CD4-positive, alpha-beta memory T cell (primary cell): ENCODE results near the gene ST3GAL3. TPM values are rescaled to one million over a fixed set of nuclear protein-coding genes. Genes with fewer than 3 reads are reported as not detected.

Experiments used
- CTCF ChIA-PET: fragments of 350-600 bp; sonication (Branson Sonifier 250); formaldehyde crosslinking; loops from one replicate; lab custom pipeline; 2021; ENCODE audit warnings: inconsistent platforms; ENCODE audit not compliant: partially characterized antibody; lab: Charles Lee
- POLR2A ChIA-PET: fragments of 350-600 bp; sonication (Branson Sonifier 250); formaldehyde crosslinking; loops from one replicate; lab custom pipeline; 2021; ENCODE audit not compliant: partially characterized antibody; lab: Charles Lee
- DNase-seq, 5 donors: peaks; one replicate each; pipeline versions ENCODE4 v3.0.0 to v3.0.0-alpha.2; 2020 to 2022; ENCODE audit warnings: mixed read lengths in 1 of 5
- H3K27ac ChIP-seq: one replicate; pipeline ENCODE4 v1.7.0; 2013; ENCODE audit warnings: low read depth, low read length
- H3K27me3 ChIP-seq: 2 replicates; pipeline ENCODE4 v1.7.0; 2013; ENCODE audit warnings: mild to moderate bottlenecking, low read length, moderate library complexity; ENCODE audit not compliant: insufficient read depth
- H3K36me3 ChIP-seq: 2 replicates; pipeline ENCODE4 v1.7.0; 2013; ENCODE audit warnings: mild to moderate bottlenecking, low read length, moderate library complexity; ENCODE audit not compliant: insufficient read depth
- H3K4me1 ChIP-seq: 2 replicates; pipeline ENCODE4 v1.7.0; 2013; ENCODE audit warnings: mild to moderate bottlenecking, low read length, moderate library complexity; ENCODE audit not compliant: insufficient read depth
- H3K4me3 ChIP-seq, 2 donors: one replicate each; pipeline ENCODE4 v1.7.0; 2013; ENCODE audit warnings: low read length in 2 of 2, mild to moderate bottlenecking in 1 of 2
- H3K9me3 ChIP-seq, 2 donors: one replicate each; pipeline ENCODE4 v1.7.0; 2013; ENCODE audit warnings: low read length in 2 of 2, control low read depth in 1 of 2; ENCODE audit not compliant: control insufficient read depth in 1 of 2
- H3K27ac Mint-ChIP-seq, 7 donors: one replicate each; pipeline ENCODE4 v1.8.0; 2020 to 2021; ENCODE audit warnings: mixed read lengths in 7 of 7, mild to moderate bottlenecking in 6 of 7, inconsistent platforms in 3 of 7, moderate library complexity in 3 of 7
- H3K27me3 Mint-ChIP-seq, 2 donors: one replicate each; pipeline ENCODE4 v1.8.0; 2020 to 2021; ENCODE audit warnings: mixed read lengths in 2 of 2
- H3K36me3 Mint-ChIP-seq, 2 donors: one replicate each; pipeline ENCODE4 v1.8.0; 2020 to 2021; ENCODE audit warnings: mixed read lengths in 2 of 2, inconsistent platforms in 1 of 2, mild to moderate bottlenecking in 1 of 2
- H3K4me1 Mint-ChIP-seq, 4 donors: one replicate each; pipeline ENCODE4 v1.8.0; 2020 to 2021; ENCODE audit warnings: mixed read lengths in 4 of 4, mild to moderate bottlenecking in 1 of 4
- H3K4me3 Mint-ChIP-seq, 8 donors: one replicate each; pipeline ENCODE4 v1.8.0; 2020 to 2021; ENCODE audit warnings: mixed read lengths in 8 of 8, mild to moderate bottlenecking in 7 of 8, moderate library complexity in 6 of 8, inconsistent platforms in 3 of 8
- H3K9me3 Mint-ChIP-seq, 8 donors: one replicate each; pipeline ENCODE4 v1.8.0; 2020 to 2021; ENCODE audit warnings: mixed read lengths in 8 of 8, mild to moderate bottlenecking in 5 of 8, inconsistent platforms in 3 of 8, moderate library complexity in 1 of 8
- intact Hi-C: fragments of 100-400 bp; cut with micrococcal nuclease; formaldehyde crosslinking; loops from one replicate; pipeline ENCODE4 v1.15.1; 2023
- polyA plus RNA-seq, 2 donors: library from polyadenylated mRNA; unstranded; fragments of 300-500 nt; fragmentation: Illumina TruSeq; gene quantifications; one replicate each; pipeline ENCODE4 v1.2.3, GENCODE V29; 2021
- total RNA-seq, 2 experiments: library from RNA; stranded (reverse); gene quantifications; one replicate each; pipeline ENCODE4 v1.2.3, GENCODE V29; 2021

The ST3GAL3 gene
- total and polyA plus RNA-seq, 4 experiments from 2014 or later = 6.1 to 29.6 (median 16.3) TPM

DNA sequence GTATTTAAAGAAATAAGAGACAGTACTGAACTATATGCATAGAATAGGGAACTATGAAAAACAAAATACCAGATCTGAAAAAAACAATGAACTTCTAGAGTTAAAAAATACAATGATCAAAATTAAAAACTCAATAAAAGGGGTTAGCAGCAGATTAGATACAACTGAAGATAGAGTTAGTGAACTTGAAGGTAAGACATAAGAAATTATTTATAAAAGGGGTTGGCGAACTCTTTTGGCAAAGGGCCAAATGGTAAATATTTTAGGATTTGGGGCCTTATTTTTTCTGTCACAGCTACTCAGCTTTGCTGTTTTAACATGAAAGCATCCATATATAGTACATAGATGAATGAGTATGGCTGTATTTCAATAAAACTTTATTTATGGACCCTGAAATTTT is 111.4 kb downstream of the ST3GAL3 start:
- peaks cover 0 to 4% of the 10 kb centered on the region in 2 donors for H3K9me3 ChIP-seq
- peaks cover 0 to 3% (median 0%) of the 10 kb centered on the region in 4 donors for H3K4me1 Mint-ChIP-seq
- ChIA-PET POLR2A (no interaction called here), CTCF (no interaction called here)
- no peak overlapping the region for H3K4me3 ChIP-seq
- no peak for DNase-seq
- H3K36me3 Mint-ChIP-seq = peaks cover 52 to 92% of the 10 kb centered on the region in 2 donors
- peaks cover 13% of the 10 kb centered on the region for H3K36me3 ChIP-seq
- no peak overlapping the region for H3K27ac ChIP-seq
- H3K4me1 ChIP-seq = no peaks in the 10 kb centered on the region
- intact Hi-C loops = no loop called here
- H3K4me3 Mint-ChIP-seq = no peak overlapping the region
- no peaks in the 10 kb centered on the region for H3K27me3 ChIP-seq
- H3K27ac Mint-ChIP-seq = no peak overlapping the region
- peaks cover 0 to 26% (median 14%) of the 10 kb centered on the region in 8 donors for H3K9me3 Mint-ChIP-seq
- no peaks in the 10 kb centered on the region for H3K27me3 Mint-ChIP-seq

DNA sequence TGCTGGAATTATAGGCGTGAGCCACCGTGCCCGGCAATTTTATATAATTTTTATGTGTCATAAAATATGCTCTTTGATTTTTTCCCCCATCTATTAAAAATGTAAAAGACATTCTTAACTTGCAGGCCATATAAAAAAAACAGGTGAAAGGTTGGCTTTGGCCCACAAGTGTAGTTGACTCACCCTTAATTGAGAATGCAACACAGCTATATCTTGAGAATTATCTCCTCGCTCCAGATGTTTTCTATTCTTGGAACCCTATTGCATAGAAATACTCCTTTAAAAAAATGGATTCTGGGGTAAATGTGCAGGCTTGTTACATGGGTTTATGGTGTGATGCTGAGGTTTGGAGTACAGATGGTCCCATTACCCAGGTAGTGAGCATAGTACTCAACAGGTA is 112.0 kb downstream of the ST3GAL3 start:
- H3K4me1 ChIP-seq = no peaks in the 10 kb centered on the region
- no peak overlapping the region for H3K4me3 ChIP-seq
- Mint-ChIP-seq H3K27me3 (no peaks in the 10 kb centered on the region), H3K36me3 (peaks cover 50 to 93% of the 10 kb centered on the region in 2 donors), H3K9me3 (peaks cover 0 to 26% (median 14%) of the 10 kb centered on the region in 8 donors), H3K27ac (no peak overlapping the region), H3K4me3 (no peak overlapping the region), H3K4me1 (peaks cover 0 to 4% (median 0%) of the 10 kb centered on the region in 4 donors)
- no peak overlapping the region for H3K27ac ChIP-seq
- peaks cover 0 to 4% of the 10 kb centered on the region in 2 donors for H3K9me3 ChIP-seq
- ChIA-PET CTCF (no interaction called here), POLR2A (no interaction called here)
- H3K36me3 ChIP-seq = peaks cover 13% of the 10 kb centered on the region
- intact Hi-C loops = no loop called here
- H3K27me3 ChIP-seq = no peaks in the 10 kb centered on the region
- DNase-seq = no peak

- no peak overlapping the region for H3K27ac ChIP-seq
- CTCF ChIA-PET = no interaction called here
- H3K36me3 Mint-ChIP-seq = peaks cover 35 to 78% of the 10 kb centered on the region in 2 donors
- H3K9me3 ChIP-seq = peaks cover 0 to 4% of the 10 kb centered on the region in 2 donors
- H3K9me3 Mint-ChIP-seq = peaks cover 0 to 21% (median 13%) of the 10 kb centered on the region in 8 donors
- no peaks in the 10 kb centered on the region for H3K27me3 ChIP-seq
- intact Hi-C loops = no loop called here
- POLR2A ChIA-PET = no interaction called here
- H3K27ac Mint-ChIP-seq = no peak overlapping the region
- H3K27me3 Mint-ChIP-seq = no peaks in the 10 kb centered on the region
- peaks cover 0 to 6% (median 0%) of the 10 kb centered on the region in 4 donors for H3K4me1 Mint-ChIP-seq
- no peak overlapping the region for H3K4me3 ChIP-seq
- peaks cover 3% of the 10 kb centered on the region for H3K4me1 ChIP-seq
- no peak overlapping the region for H3K4me3 Mint-ChIP-seq
- no peak for DNase-seq
- H3K36me3 ChIP-seq = peaks cover 9% of the 10 kb centered on the region
These were observed 114.1 kb downstream of the ST3GAL3 start for GRCh38 chr1:43821471-43821870.

GRCh38 chr1:43822040-43822690 is 114.8 kb downstream of the ST3GAL3 start:
- no peaks in the 10 kb centered on the region for H3K27me3 Mint-ChIP-seq
- Histone ChIP-seq H3K36me3 (peaks cover 9% of the 10 kb centered on the region), H3K27ac (no peak overlapping the region), H3K9me3 (peaks cover 0 to 4% of the 10 kb centered on the region in 2 donors), H3K27me3 (no peaks in the 10 kb centered on the region), H3K4me1 (peaks cover 3% of the 10 kb centered on the region), H3K4me3 (no peak overlapping the region)
- ChIA-PET CTCF (no interaction called here), POLR2A (no interaction called here)
- no peak for DNase-seq
- intact Hi-C loops = no loop called here
- peaks cover 0 to 6% (median 0%) of the 10 kb centered on the region in 4 donors for H3K4me1 Mint-ChIP-seq
- peaks cover 0 to 20% (median 13%) of the 10 kb centered on the region in 8 donors for H3K9me3 Mint-ChIP-seq
- peaks cover 36 to 76% of the 10 kb centered on the region in 2 donors for H3K36me3 Mint-ChIP-seq
- no peak overlapping the region for H3K4me3 Mint-ChIP-seq
- no peak overlapping the region for H3K27ac Mint-ChIP-seq

DNA sequence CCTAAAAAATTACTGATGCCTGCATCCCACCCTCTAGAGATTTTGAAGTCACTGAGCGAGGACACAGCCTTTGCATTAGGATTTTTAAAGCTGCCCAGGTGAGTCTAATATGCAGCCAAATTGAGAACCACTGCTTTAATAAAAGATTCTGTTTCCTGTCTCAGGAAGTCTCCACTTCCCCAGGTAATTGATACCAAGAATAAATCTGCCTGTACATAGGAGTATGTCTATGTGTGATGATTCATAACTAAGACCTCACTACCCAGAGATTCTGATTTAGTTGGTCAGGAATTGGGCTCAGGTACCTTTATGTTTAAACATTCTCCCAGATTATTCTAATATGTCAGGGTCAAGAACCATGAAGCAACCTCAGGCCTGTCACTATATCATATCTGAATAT is 117.5 kb downstream of the ST3GAL3 start:
- POLR2A ChIA-PET = no interaction called here
- H3K9me3 ChIP-seq = no peaks in the 10 kb centered on the region

DNA sequence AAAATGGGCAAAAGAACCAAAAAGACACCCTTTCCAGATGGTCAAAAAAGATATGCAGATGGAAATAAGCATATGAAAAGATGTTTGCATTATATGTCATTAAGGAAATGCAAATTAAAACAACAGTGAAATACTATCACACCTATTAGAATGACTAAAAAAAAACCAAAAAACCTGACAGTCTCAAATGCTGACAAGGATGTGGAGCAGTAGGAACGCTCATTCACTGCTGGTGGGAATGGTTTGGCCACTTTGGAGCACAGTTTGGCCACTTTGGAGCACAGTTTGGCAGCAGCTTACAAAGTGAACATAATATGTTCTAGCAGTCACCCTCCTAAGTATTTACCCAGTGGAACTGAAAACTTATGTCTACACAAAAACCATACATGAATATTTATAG is 121.2 kb downstream of the ST3GAL3 start:
- H3K27ac Mint-ChIP-seq = peak overlapping the region in 1 of 7 donors; percentile 30
- POLR2A ChIA-PET = no interaction called here
- no peaks in the 10 kb centered on the region for H3K27me3 Mint-ChIP-seq
- no peak for DNase-seq
- no peak overlapping the region for H3K4me3 Mint-ChIP-seq
- peaks cover 0 to 13% (median 5%) of the 10 kb centered on the region in 4 donors for H3K4me1 Mint-ChIP-seq
- intact Hi-C loops = no loop called here
- no peak overlapping the region for H3K27ac ChIP-seq
- no peak overlapping the region for H3K4me3 ChIP-seq
- H3K9me3 Mint-ChIP-seq = no peaks in the 10 kb centered on the region
- peaks cover 3% of the 10 kb centered on the region for H3K4me1 ChIP-seq
- CTCF ChIA-PET = no interaction called here
- no peaks in the 10 kb centered on the region for H3K27me3 ChIP-seq
- no peaks in the 10 kb centered on the region for H3K9me3 ChIP-seq
- H3K36me3 Mint-ChIP-seq = peaks cover 11 to 33% of the 10 kb centered on the region in 2 donors
- no peaks in the 10 kb centered on the region for H3K36me3 ChIP-seq

More for the DNA sequence above, 117.5 kb downstream of the ST3GAL3 start:
- peaks cover 17 to 50% of the 10 kb centered on the region in 2 donors for H3K36me3 Mint-ChIP-seq
- Histone ChIP-seq H3K27me3 (no peaks in the 10 kb centered on the region), H3K36me3 (no peaks in the 10 kb centered on the region), H3K4me1 (peaks cover 3% of the 10 kb centered on the region), H3K27ac (no peak overlapping the region), H3K4me3 (no peak overlapping the region)
- no peak overlapping the region for H3K4me3 Mint-ChIP-seq
- no peak for DNase-seq
- H3K9me3 Mint-ChIP-seq = peaks cover 0 to 2% (median under 1%) of the 10 kb centered on the region in 8 donors
- intact Hi-C loops = no loop called here
- H3K27me3 Mint-ChIP-seq = no peaks in the 10 kb centered on the region
- H3K27ac Mint-ChIP-seq = no peak overlapping the region
- H3K4me1 Mint-ChIP-seq = peaks cover 0 to 6% (median 0%) of the 10 kb centered on the region in 4 donors
- CTCF ChIA-PET = no interaction called here

- ChIA-PET CTCF (no interaction called here), POLR2A (no interaction called here)
- H3K4me3 ChIP-seq = no peak overlapping the region
- H3K27me3 Mint-ChIP-seq = no peaks in the 10 kb centered on the region
- no peaks in the 10 kb centered on the region for H3K9me3 Mint-ChIP-seq
- H3K27ac ChIP-seq = no peak overlapping the region
- intact Hi-C loops = no loop called here
- H3K4me3 Mint-ChIP-seq = no peak overlapping the region
- no peaks in the 10 kb centered on the region for H3K36me3 ChIP-seq
- no peaks in the 10 kb centered on the region for H3K9me3 ChIP-seq
- no peak overlapping the region for H3K27ac Mint-ChIP-seq
- H3K36me3 Mint-ChIP-seq = peaks cover 4 to 21% of the 10 kb centered on the region in 2 donors
- peaks cover 6 to 14% (median 11%) of the 10 kb centered on the region in 4 donors for H3K4me1 Mint-ChIP-seq
- no peak for DNase-seq
- H3K4me1 ChIP-seq = peaks cover 6% of the 10 kb centered on the region
- no peaks in the 10 kb centered on the region for H3K27me3 ChIP-seq
These were observed 123.5 kb downstream of the ST3GAL3 start for GRCh38 chr1:43830802-43831201.
